CD4-positive, CD25-positive, alpha-beta regulatory T cell (primary cell): ENCODE measurements around the gene EFL1. TPM values are rescaled to one million over a fixed set of nuclear protein-coding genes. Genes with fewer than 3 reads are reported as not detected.

ENCODE experiments used
- ATAC-seq, 2 donors: fragments of 150-1000 bp; cut with Tn5 transposase; one replicate each; pipeline ENCODE4 v1.10.0; 2021; ENCODE audit warnings: low read depth in 2 of 2, moderate number of reproducible peaks in 2 of 2, moderate library complexity in 1 of 2
- DNase-seq, 3 donors: peaks; one replicate each; pipeline versions ENCODE4 v3.0.0 to v3.0.0-alpha.2; 2012 to 2022; ENCODE audit warnings: mixed read lengths in 1 of 3
- H3K27ac ChIP-seq: one replicate; pipeline ENCODE4 v1.7.0; 2013; ENCODE audit warnings: mild to moderate bottlenecking, low read length; ENCODE audit not compliant: insufficient read depth, poor library complexity, severe bottlenecking
- H3K27me3 ChIP-seq: one replicate; pipeline ENCODE4 v1.7.0; 2013; ENCODE audit warnings: low read length; ENCODE audit not compliant: control insufficient read depth, insufficient read depth
- H3K36me3 ChIP-seq: one replicate; pipeline ENCODE4 v1.7.0; 2013; ENCODE audit warnings: mild to moderate bottlenecking, low read length, moderate library complexity; ENCODE audit not compliant: control insufficient read depth, insufficient read depth
- H3K4me1 ChIP-seq: 2 replicates; pipeline ENCODE4 v1.7.0; 2013; ENCODE audit warnings: mild to moderate bottlenecking, low read length; ENCODE audit not compliant: insufficient read depth, control insufficient read depth, poor library complexity, severe bottlenecking
- H3K4me3 ChIP-seq: one replicate; pipeline ENCODE4 v1.7.0; 2013; ENCODE audit warnings: low read depth, mild to moderate bottlenecking, low read length, moderate library complexity
- H3K9me3 ChIP-seq, 2 experiments: 1 replicate in 1 of 2; 2 replicates in 1 of 2; pipeline ENCODE4 v1.7.0; 2013; ENCODE audit warnings: low read length in 2 of 2, mild to moderate bottlenecking in 1 of 2, moderate library complexity in 1 of 2; ENCODE audit not compliant: control insufficient read depth in 2 of 2
- H3K27ac Mint-ChIP-seq, 3 donors: one replicate each; pipeline ENCODE4 v1.8.0; 2020 to 2022; ENCODE audit warnings: mild to moderate bottlenecking in 3 of 3, mixed read lengths in 3 of 3, moderate library complexity in 2 of 3
- H3K27me3 Mint-ChIP-seq: one replicate; pipeline ENCODE4 v1.8.0; 2022; ENCODE audit warnings: mild to moderate bottlenecking, mixed read lengths
- H3K36me3 Mint-ChIP-seq: one replicate; pipeline ENCODE4 v1.8.0; 2020; ENCODE audit warnings: mixed read lengths
- H3K4me1 Mint-ChIP-seq, 4 donors: one replicate each; pipeline ENCODE4 v1.8.0; 2020 to 2022; ENCODE audit warnings: mixed read lengths in 4 of 4, mild to moderate bottlenecking in 1 of 4
- H3K4me3 Mint-ChIP-seq, 4 donors: one replicate each; pipeline ENCODE4 v1.8.0; 2020 to 2022; ENCODE audit warnings: mild to moderate bottlenecking in 4 of 4, mixed read lengths in 4 of 4, moderate library complexity in 3 of 4
- H3K9me3 Mint-ChIP-seq, 7 donors: one replicate each; pipeline ENCODE4 v1.8.0; 2020 to 2022; ENCODE audit warnings: mixed read lengths in 7 of 7, mild to moderate bottlenecking in 3 of 7, moderate library complexity in 2 of 7
- polyA plus RNA-seq, 4 donors: library from polyadenylated mRNA; unstranded; fragments of 300-500 nt; fragmentation: Illumina TruSeq; gene quantifications; one replicate each; pipeline ENCODE4 v1.2.3, GENCODE V29; 2021
- total RNA-seq: library from RNA; stranded (reverse); gene quantifications from one replicate; pipeline ENCODE4 v1.2.3, GENCODE V29; 2022

The EFL1 gene
- total and polyA plus RNA-seq, 5 donors from 2014 or later, result 11.6 to 18.2 (median 16.3) TPM

DNA sequence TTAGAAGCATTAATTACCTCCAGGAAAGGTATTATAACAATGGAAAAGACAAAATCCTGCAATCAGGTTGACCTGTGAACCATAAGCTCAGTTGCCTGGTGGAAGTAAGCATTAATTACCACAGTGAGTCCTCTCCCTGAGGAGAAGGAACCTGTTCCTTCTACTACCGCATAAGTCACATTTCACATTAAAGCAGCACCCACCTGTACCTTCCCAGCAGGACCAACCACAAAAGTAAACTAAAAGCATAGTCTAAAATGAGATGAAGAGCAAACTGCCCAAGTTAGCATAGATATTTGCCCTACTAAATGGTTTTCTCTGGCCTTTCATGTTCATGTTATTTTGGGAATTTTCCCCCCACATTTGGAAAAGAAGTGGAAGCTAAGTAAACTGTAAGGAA, 78.2 kb downstream of the EFL1 start:
- Histone ChIP-seq H3K27ac (no peak overlapping the region), H3K4me1 (no peaks in the 10 kb centered on the region), H3K9me3 (no peaks in the 10 kb centered on the region), H3K27me3 (no peaks in the 10 kb centered on the region), H3K36me3 (peaks cover 2% of the 10 kb centered on the region), H3K4me3 (no peak overlapping the region)
- H3K4me3 Mint-ChIP-seq, result no peak overlapping the region
- no peaks in the 10 kb centered on the region for H3K9me3 Mint-ChIP-seq
- peaks cover 25% of the 10 kb centered on the region for H3K36me3 Mint-ChIP-seq
- no peak for ATAC-seq
- H3K27me3 Mint-ChIP-seq, result no peaks in the 10 kb centered on the region
- H3K4me1 Mint-ChIP-seq, result peaks cover 0 to 8% (median 3%) of the 10 kb centered on the region in 4 donors
- DNase-seq, result no peak
- H3K27ac Mint-ChIP-seq, result no peak overlapping the region

GRCh38 chr15:82183121-82184031, 79.2 kb downstream of the EFL1 start:
- no peak for DNase-seq
- H3K27me3 Mint-ChIP-seq, result no peaks in the 10 kb centered on the region
- Histone ChIP-seq H3K4me1 (no peaks in the 10 kb centered on the region), H3K27ac (no peak overlapping the region), H3K9me3 (no peaks in the 10 kb centered on the region), H3K27me3 (no peaks in the 10 kb centered on the region), H3K4me3 (no peak overlapping the region), H3K36me3 (peaks cover 2% of the 10 kb centered on the region)
- H3K9me3 Mint-ChIP-seq, result no peaks in the 10 kb centered on the region
- ATAC-seq, result no peak
- H3K27ac Mint-ChIP-seq, result peak overlapping the region in 1 of 3 donors; percentile 20
- peaks cover 25% of the 10 kb centered on the region for H3K36me3 Mint-ChIP-seq
- no peak overlapping the region for H3K4me3 Mint-ChIP-seq
- H3K4me1 Mint-ChIP-seq, result peaks cover 0 to 8% (median 3%) of the 10 kb centered on the region in 4 donors

GRCh38 chr15:82181371-82181770, 81.2 kb downstream of the EFL1 start:
- Histone ChIP-seq H3K27me3 (no peaks in the 10 kb centered on the region), H3K36me3 (peaks cover 2% of the 10 kb centered on the region), H3K4me1 (no peaks in the 10 kb centered on the region), H3K9me3 (no peaks in the 10 kb centered on the region), H3K4me3 (no peak overlapping the region), H3K27ac (no peak overlapping the region)
- peaks cover 3 to 16% (median 7%) of the 10 kb centered on the region in 4 donors for H3K4me1 Mint-ChIP-seq
- H3K27ac Mint-ChIP-seq, result no peak overlapping the region
- DNase-seq (no peak), ATAC-seq (no peak)
- H3K9me3 Mint-ChIP-seq, result no peaks in the 10 kb centered on the region
- H3K4me3 Mint-ChIP-seq, result no peak overlapping the region
- H3K36me3 Mint-ChIP-seq, result peaks cover 26% of the 10 kb centered on the region
- no peaks in the 10 kb centered on the region for H3K27me3 Mint-ChIP-seq

DNA sequence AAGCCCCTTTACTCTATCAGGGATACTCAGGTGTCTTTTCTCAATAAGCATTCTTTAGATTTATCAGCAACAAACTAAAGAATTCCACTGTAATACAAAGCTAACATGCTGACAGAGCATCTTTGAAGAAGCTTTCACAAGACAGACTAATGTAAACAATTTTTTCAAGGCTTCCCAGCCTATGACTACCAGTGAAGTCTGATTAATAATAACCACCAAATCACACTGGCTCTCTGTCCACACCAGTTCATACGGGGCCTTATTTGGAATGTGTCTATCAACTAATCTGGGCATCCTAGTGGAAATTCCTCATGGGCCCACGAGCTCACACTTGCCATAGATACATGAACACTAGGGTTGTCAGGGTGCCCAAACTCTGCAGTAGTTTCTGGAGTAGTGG, 84.5 kb downstream of the EFL1 start:
- Histone ChIP-seq H3K27ac (no peak overlapping the region), H3K9me3 (no peaks in the 10 kb centered on the region), H3K4me3 (no peak overlapping the region), H3K36me3 (peaks cover 2% of the 10 kb centered on the region), H3K4me1 (no peaks in the 10 kb centered on the region), H3K27me3 (no peaks in the 10 kb centered on the region)
- DNase-seq (no peak), ATAC-seq (no peak)
- H3K27ac Mint-ChIP-seq, result peak overlapping the region in 1 of 3 donors; percentile 1
- H3K9me3 Mint-ChIP-seq, result no peaks in the 10 kb centered on the region
- H3K36me3 Mint-ChIP-seq, result peaks cover 23% of the 10 kb centered on the region
- H3K4me3 Mint-ChIP-seq, result no peak overlapping the region
- no peaks in the 10 kb centered on the region for H3K27me3 Mint-ChIP-seq
- H3K4me1 Mint-ChIP-seq, result peaks cover 0 to 17% (median 5%) of the 10 kb centered on the region in 4 donors

DNA sequence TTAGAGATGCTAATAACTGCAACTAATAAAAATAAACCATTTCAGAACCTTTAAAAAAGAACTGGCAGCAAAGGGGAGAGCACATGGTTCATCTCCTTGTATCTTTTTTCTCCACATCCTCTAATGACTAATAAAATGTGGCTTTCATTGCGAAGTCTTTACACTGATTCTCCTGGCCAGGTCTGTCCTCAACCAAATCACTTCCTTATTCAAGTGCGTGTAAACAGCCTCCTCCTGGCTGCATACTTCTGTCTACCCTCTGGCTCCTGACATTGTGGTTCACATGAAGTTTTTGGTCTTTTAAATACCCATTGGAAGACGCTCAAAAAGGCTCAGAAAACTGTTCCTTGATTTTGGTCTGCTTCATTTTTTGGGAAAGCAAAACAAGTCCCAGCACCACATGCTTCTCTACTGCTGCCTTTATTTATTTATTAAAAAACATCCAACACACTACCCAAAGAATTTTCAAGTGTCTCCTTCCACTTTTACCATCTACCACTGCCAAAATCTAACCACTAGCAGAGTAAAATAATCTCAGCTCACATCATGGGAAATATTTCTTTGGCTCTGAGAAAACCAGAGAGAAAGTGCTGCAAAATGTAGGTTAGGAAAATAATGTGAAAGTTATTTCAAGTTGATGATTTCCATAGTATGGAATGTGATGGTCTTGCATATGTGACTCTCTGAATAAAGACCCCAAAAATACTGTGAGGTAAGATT, 85.1 kb downstream of the EFL1 start:
- ATAC-seq (no peak), DNase-seq (no peak)
- H3K4me1 Mint-ChIP-seq, result peaks cover 0 to 17% (median 5%) of the 10 kb centered on the region in 4 donors
- Histone ChIP-seq H3K4me1 (no peaks in the 10 kb centered on the region), H3K9me3 (no peaks in the 10 kb centered on the region), H3K36me3 (peaks cover 2% of the 10 kb centered on the region), H3K4me3 (no peak overlapping the region), H3K27ac (no peak overlapping the region), H3K27me3 (no peaks in the 10 kb centered on the region)
- H3K36me3 Mint-ChIP-seq, result peaks cover 23% of the 10 kb centered on the region
- H3K27me3 Mint-ChIP-seq, result no peaks in the 10 kb centered on the region
- no peak overlapping the region for H3K4me3 Mint-ChIP-seq
- peak overlapping the region in 1 of 3 donors; percentile 48 for H3K27ac Mint-ChIP-seq
- no peaks in the 10 kb centered on the region for H3K9me3 Mint-ChIP-seq

DNA sequence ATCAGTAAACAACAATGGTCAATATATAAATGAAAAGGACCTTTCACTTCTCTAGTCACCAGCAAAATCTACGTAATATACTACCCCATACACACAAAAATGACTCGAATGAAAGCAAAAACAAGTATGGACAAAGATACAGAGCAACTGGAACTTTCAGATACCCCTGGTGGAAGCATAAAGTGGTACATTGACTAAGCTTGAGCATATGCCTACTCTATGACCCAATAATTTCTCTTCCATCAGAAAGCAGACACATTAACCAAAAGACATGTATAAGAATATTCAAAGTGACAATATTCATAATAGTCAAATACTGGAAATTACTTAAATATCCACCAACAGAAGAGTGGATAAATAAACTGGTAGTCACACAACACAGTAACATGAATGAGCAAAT, 86.0 kb downstream of the EFL1 start:
- ATAC-seq, result no peak
- Mint-ChIP-seq H3K9me3 (no peaks in the 10 kb centered on the region), H3K36me3 (peaks cover 20% of the 10 kb centered on the region), H3K4me3 (no peak overlapping the region), H3K27ac (no peak overlapping the region), H3K27me3 (no peaks in the 10 kb centered on the region), H3K4me1 (peaks cover 0 to 17% (median 5%) of the 10 kb centered on the region in 4 donors)
- H3K9me3 ChIP-seq, result no peaks in the 10 kb centered on the region
- H3K27ac ChIP-seq, result no peak overlapping the region
- DNase-seq, result no peak
- no peaks in the 10 kb centered on the region for H3K27me3 ChIP-seq
- H3K4me3 ChIP-seq, result no peak overlapping the region
- H3K4me1 ChIP-seq, result no peaks in the 10 kb centered on the region
- H3K36me3 ChIP-seq, result peaks cover 2% of the 10 kb centered on the region

GRCh38 chr15:82174471-82175235, 87.9 kb downstream of the EFL1 start:
- peaks cover 18% of the 10 kb centered on the region for H3K36me3 Mint-ChIP-seq
- no peak overlapping the region for H3K27ac Mint-ChIP-seq

More at GRCh38 chr15:82174471-82175235, 87.9 kb downstream of the EFL1 start:
- Histone ChIP-seq H3K27ac (no peak overlapping the region), H3K36me3 (no peaks in the 10 kb centered on the region), H3K4me1 (no peaks in the 10 kb centered on the region), H3K4me3 (no peak overlapping the region), H3K27me3 (no peaks in the 10 kb centered on the region), H3K9me3 (no peaks in the 10 kb centered on the region)
- no peaks in the 10 kb centered on the region for H3K9me3 Mint-ChIP-seq
- DNase-seq (no peak), ATAC-seq (no peak)
- H3K4me3 Mint-ChIP-seq, result no peak overlapping the region
- peaks cover 0 to 21% (median 6%) of the 10 kb centered on the region in 4 donors for H3K4me1 Mint-ChIP-seq
- H3K27me3 Mint-ChIP-seq, result no peaks in the 10 kb centered on the region
